Gastroesophageal sphincter (tissue), 3 donors: ENCODE data around the gene COX4I2.

Experiments used
- CTCF ChIP-seq, 4 experiments: fragments of 200-600 bp in 2 of 4; fragments of 450-650 bp in 2 of 4; sonication (generic) in 1 of 4; IDR thresholded peaks; one replicate each; pipeline ENCODE4 v1.5.1; 2017 to 2019; ENCODE audit warnings: antibody characterized with exemption in 4 of 4, mild to moderate bottlenecking in 2 of 4, moderate library complexity in 2 of 4
- EP300 ChIP-seq: sonication (generic); formaldehyde crosslinking; IDR thresholded peaks from one replicate; pipeline ENCODE4 v1.6.1; 2017; ENCODE audit warnings: antibody characterized with exemption, mild to moderate bottlenecking
- POLR2A ChIP-seq, 2 donors: fragments of 450-650 bp; IDR thresholded peaks; one replicate each; pipeline ENCODE4 v1.6.1; 2017; ENCODE audit warnings: antibody characterized with exemption in 2 of 2, mild to moderate bottlenecking in 2 of 2, moderate library complexity in 1 of 2
- POLR2AphosphoS5 ChIP-seq: sonication (generic); formaldehyde crosslinking; IDR thresholded peaks from one replicate; pipeline ENCODE4 v1.6.1; 2017; ENCODE audit warnings: antibody characterized with exemption

DNA sequence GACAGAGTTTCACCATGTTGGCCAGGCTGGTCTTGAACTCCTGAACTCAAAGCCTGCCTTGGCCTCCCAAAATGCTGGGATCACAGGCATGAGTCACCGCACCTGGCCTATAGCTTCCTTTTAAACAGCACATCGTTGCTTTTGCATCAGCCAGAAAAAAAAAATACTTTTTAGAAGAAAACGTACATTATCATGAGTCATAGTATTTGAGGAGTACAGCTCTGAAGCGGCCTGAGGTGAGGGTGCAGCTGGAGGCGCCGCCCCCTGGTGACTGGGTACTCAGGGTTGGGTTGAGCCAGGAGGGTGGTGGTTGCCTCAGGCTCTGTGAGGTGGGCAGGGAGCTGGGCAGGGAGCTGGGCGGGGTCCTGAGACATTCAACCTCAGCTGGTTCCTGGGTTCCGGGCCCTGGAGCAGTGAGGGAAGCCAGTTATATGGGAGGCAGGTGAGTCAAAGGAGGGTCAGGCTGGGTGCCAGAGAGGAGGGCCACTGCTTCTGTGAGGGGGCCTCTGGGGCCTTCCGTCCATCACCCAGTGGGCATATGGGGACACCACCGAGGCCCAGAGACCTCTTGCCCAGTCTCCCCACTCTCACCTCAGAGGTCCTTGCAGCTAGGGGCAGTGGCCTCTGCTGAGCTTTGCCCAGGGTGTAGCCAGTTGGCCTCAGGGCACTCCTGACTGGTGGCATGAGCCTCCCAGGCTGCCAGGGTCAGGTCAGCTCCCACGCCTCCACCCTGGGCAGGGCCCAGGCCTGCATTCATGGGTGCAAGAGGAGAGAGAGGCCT is 44.3 kb upstream of the COX4I2 start:
- TF ChIP-seq EP300, result no peak
- TF ChIP-seq CTCF (IDR thresholded peaks at IDR 0.05), result no peak
- TF ChIP-seq POLR2A (IDR thresholded peaks at IDR 0.05), result no peak
- TF ChIP-seq POLR2AphosphoS5, result no peak
